ENCODE data around the gene CAMK2B.
A peak's percentile ranks its signal among the peaks of the same experiment; 100 is the strongest.
"Not testable (repeated sequence)": the region's sequence is repeated elsewhere in the genome, so short reads cannot be mapped to it uniquely, and the experiment has no call there.

Gene CAMK2B

GRCh38 chr7:44206008-44206407, 119.4 kb downstream of the CAMK2B start:
- in situ Hi-C loops (cut with MboI; ENCODE audit: low sequenced_read_pairs, unreplicated experiment): no loop called here
- no peak for TF ChIP-seq CTCF (IDR thresholded peaks at IDR 0.05; ENCODE audit: borderline replicate concordance, control extremely low read depth, extremely low read depth, insufficient read depth, missing control alignments)
- no peak for DNase-seq (ENCODE audit: low spot score)

- in situ Hi-C loops (cut with MboI; ENCODE audit: low sequenced_read_pairs, unreplicated experiment): no loop called here
- no peak for DNase-seq (ENCODE audit: low spot score)
- no peak for TF ChIP-seq CTCF (IDR thresholded peaks at IDR 0.05; ENCODE audit: borderline replicate concordance, control extremely low read depth, extremely low read depth, insufficient read depth, missing control alignments)
Observed at GRCh38 chr7:44201813-44202212, 123.6 kb downstream of the CAMK2B start.

- peak; percentile 21 for TF ChIP-seq CTCF (IDR thresholded peaks at IDR 0.05; ENCODE audit: borderline replicate concordance, control extremely low read depth, extremely low read depth, insufficient read depth, missing control alignments)
- in situ Hi-C loops (cut with MboI; ENCODE audit: low sequenced_read_pairs, unreplicated experiment): no loop called here
- peak; percentile 99 for DNase-seq (ENCODE audit: low spot score)
Observed at GRCh38 chr7:44200699-44201461, 124.5 kb downstream of the CAMK2B start, which contains the start of gene YKT6. TSS of gene YKT6 (plus strand) at chr7:44200978. CDS start at chr7:44201136, 158 bp downstream.

GRCh38 chr7:44200163-44200562, 125.2 kb downstream of the CAMK2B start:
- DNase-seq (ENCODE audit: low spot score); in situ Hi-C loops (cut with MboI; ENCODE audit: low sequenced_read_pairs, unreplicated experiment): not testable (repeated sequence)

- no peak for TF ChIP-seq CTCF (IDR thresholded peaks at IDR 0.05; ENCODE audit: borderline replicate concordance, control extremely low read depth, extremely low read depth, insufficient read depth, missing control alignments)
- in situ Hi-C loops (cut with MboI; ENCODE audit: low sequenced_read_pairs, unreplicated experiment): no loop called here
Observed at GRCh38 chr7:44197474-44197873, 127.9 kb downstream of the CAMK2B start.

GRCh38 chr7:44196450-44196872, 128.9 kb downstream of the CAMK2B start:
- in situ Hi-C loops (cut with MboI; ENCODE audit: low sequenced_read_pairs, unreplicated experiment): no loop called here
- TF ChIP-seq CTCF (IDR thresholded peaks at IDR 0.05; ENCODE audit: borderline replicate concordance, control extremely low read depth, extremely low read depth, insufficient read depth, missing control alignments): peak; percentile 57
- peak; percentile 70 for DNase-seq (ENCODE audit: low spot score)

More at GRCh38 chr7:44197474-44197873, 127.9 kb downstream of the CAMK2B start:
- DNase-seq (ENCODE audit: low spot score): no peak

- no peak for TF ChIP-seq CTCF (IDR thresholded peaks at IDR 0.05; ENCODE audit: borderline replicate concordance, control extremely low read depth, extremely low read depth, insufficient read depth, missing control alignments)
- in situ Hi-C loops (cut with MboI; ENCODE audit: low sequenced_read_pairs, unreplicated experiment): no loop called here
- no peak for DNase-seq (ENCODE audit: low spot score)
Observed at GRCh38 chr7:44195889-44196288, 129.5 kb downstream of the CAMK2B start.
